ENCODE measurements around the gene CCNI.
"Not testable (repeated sequence)": the region's sequence is repeated elsewhere in the genome, so short reads cannot be mapped to it uniquely, and the experiment has no call there.

Gene CCNI

DNA sequence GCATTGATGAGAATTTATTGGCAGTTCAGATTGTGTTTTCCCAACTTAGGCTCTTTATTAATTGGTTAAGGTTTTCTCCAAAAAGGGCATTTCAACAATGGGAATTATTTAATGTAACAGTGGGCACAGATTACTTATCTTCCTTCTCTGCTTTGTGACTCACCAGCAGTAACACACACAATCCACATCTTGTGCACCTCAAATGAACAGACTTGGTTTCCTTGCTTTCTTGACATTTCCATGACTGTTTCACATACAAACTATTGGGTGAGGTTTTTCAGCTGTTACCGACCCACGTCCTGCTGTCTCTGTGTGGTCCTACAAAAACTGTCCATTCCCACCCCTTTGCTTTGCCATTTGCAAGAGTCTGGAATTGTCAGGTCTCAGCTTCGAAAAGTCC lies 38.1 kb downstream of the CCNI start:
- no peak for DNase-seq

DNA sequence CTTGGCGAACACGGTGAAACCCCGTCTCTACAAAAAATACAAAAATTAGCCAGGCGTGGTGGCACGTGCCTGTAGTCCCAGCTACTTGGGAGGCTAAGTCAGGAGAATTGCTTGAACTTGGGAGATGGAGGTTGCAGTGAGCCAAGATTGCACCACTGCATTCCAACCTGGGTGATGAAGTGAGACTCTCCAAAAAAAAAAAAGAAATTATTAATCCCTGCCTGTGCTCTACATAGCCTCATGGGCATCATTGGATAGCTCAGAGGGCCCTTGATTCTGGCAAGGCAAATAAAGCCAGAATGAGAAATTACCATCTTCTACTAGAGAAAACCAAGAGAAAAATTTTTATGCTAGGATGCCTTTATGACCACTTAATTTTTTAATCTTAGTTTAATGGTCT lies 38.6 kb downstream of the CCNI start:
- DNase-seq, result not testable (repeated sequence)

DNA sequence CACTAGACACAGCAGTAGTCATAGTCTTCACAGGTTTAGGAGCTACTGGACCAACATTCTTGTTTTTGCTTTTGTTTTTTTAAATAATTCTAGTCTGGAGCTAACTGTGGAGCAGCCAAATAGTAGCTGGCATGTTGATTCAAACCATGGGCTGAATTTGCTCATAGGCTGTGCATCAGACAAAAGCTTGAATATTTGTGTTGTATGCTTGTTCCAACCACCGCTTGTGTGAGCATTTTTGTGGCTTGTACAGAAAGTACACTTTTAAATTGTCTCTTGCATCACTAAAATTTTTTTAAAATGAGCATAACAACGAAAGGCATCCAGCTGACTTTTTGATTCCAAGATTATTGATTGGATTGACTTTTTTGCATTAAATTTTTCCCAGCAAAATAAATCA lies 39.6 kb downstream of the CCNI start:
- DNase-seq, result no peak

DNA sequence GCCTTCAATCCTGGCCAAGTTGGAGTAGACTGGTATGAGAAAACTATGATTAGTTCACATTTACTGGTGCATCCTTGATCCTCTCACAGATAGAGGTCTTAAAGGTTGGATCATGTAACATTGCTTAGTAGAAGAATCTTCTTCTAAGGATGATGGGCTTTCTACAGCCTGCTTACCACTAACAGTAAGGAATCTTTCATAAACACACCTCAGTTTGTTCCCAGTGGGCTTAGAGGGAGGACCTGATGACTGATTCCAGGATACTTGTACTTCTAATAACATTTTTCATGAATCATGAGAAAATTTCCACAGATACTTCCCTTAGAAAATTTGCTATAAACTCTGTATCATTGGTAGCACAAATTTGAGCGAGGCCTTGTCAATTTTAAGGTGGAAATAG lies 40.6 kb downstream of the CCNI start:
- no peak for DNase-seq

DNA sequence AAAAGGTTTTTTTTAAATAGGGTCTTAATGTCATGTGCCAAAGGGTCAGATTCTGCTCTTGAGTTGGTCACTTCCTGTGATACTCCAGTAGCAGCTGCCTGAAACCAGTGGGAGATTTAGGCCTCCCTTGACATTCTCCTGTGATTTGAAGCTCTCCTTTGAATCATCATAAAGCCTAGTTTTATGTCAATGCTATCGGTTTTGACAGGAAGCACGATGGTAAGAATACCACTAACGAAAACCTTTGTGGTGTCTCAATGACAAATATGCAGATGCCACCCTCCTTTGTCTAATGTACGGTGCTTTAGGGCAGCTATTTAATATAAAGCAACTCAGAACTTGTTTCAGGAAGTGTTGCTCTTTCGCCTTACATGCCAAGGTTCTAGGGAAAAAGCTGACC lies 44.2 kb downstream of the CCNI start:
- DNase-seq, result no peak

DNA sequence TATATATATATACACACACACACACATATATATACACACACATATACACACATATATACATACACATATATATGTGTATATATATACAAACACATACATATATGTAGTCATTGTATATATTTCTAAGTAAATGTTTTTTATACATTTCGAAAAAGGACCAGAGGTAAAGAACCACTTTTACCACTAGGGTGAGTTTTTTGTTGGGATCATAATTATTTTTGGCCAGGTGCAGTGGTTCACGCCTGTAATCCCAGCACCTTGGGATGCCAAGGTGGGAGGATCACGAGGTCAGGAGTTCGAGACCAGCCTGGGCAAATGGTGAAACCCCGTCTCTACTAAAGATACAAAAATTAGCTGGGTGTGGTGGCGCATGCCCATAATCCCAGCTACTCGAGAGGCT lies 46.0 kb downstream of the CCNI start:
- DNase-seq, result not testable (repeated sequence)

DNA sequence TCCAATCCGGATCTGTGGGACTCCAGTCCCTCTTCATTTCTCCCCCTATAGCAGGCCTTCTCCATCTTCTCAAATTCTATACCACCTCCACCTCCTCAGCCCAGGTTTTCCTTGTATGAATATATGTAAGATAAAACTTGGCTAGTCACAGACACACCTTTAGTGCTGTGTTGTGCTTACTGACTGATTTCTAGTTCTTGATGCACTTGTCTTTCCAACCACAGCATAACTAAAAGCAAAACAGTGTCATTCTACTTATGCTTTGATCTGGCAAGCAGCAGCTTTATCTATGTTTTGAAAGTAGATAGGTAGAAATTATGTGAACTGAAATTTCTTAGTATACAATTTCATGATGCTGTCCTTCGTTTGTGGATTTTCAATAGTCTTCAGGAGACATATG lies 47.5 kb downstream of the CCNI start:
- no peak for DNase-seq

DNA sequence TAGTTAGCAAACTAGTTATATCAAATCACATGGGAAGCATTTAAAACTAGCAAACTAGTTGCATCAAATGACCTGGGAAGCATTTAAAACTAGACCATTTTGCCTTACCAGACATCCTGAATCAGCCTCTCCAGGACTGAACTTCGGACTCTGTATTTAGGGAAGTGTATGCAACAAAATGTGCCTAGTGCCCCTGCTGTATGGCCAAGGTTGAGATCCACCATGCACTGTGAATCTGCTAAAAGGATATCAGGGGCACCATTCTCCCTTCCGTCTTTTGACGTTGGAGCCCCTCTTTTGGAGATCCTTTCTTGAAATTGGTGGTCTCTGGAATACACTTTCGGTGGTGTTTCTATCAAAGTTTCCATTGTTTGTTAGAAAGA lies 49.5 kb downstream of the CCNI start:
- no peak for DNase-seq

DNA sequence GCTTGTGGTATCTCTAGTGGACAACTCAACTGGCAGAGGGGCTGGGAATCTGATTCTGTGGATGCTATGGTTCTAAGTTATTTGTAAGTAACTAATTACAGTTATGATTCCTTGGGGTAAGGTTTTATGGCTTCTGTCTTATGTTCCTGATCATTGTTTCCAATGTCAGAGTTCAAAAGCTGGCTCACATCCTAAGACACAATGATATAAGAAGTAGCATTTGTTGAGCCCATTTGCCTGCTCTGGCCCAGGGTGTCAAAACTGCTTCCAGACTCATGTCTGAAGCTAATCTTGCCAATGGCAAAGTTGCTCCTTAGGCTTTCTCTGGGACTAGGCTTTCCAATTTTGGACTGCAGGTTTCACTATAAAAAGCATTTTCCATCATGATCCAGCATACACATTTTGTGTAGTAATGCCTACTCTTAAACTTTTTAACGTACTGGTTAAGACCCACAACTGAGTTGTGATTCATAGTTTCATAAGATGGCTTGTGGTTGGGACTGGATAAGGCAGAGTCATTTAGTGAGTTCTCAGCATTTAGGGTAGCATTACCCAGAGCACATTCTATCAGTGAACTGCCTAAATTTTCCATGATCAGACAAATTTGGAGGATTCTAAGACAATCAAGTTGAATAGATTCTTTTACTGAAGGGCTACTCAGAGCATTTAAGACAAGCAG lies 50.0 kb downstream of the CCNI start:
- no peak for DNase-seq

DNA sequence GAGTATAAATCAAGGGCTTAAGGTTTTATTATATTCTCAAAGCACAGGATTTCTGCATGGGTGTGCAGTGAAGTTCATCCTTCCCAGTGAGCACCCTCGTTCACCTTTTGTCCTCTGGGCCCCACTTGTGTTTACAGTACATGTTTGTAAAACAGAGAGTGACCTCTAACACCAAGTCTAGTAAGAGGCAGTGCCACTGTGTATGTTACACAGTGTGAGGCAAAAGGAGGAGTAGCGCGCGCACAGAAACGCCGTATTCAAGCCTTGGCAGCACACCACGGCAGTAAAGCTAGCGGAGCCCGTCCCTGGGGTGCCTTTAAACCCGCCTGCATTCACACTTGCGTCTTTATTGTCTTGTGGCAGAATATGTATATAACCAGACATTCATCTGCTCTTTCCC lies 51.9 kb downstream of the CCNI start:
- DNase-seq, result no peak

DNA sequence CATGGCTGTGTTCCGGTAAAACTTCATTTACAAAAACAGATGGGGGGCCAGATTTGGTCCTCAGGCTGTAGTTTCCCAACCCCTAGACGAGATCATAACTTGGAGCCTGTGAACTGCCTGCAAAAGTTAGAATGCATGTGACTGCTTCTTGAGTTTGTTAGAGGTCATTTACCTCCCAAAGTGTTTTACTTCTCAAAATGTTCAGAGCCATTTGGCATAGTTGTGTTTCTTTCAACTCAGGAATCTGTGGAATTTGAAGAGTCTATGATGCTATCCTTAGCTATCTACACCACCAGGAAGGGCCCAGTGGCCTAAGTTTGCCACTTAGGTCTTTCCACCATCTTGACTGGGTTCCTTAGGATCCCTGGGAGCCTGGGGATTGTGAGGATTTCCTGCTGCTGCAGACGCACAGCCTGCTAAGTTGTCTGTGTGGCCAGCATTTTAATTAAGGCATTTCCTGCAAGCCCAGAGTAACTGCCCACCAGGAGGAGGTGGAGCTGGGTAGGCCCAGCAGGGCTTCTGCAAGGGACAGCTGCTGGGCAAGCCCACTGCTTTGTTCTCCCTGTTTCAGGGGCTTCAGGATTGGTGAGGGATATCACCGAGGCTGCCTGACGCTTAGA lies 53.1 kb downstream of the CCNI start:
- no peak for DNase-seq

DNA sequence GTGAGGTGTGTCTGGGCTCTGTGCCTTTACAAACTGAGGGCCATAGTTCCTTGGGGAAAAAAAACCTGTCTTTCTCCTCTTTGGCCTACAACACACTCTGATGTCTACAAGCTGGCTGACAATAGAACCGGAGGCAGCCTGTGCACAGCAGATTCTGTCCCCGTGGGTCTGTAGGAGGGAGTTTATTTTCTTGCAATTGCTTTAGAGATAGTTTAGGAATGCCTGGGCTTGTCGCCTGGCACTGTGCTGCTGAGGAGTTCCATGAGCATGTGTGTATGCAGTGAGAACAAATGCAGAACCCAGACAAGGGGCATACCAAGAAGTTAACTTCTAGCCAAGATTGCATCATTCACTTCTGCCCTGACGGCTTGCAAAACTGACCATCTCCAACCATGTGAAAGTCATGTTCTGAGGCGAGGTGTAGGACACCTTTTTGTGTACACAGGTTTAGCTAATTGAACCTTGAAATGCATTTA lies 54.1 kb downstream of the CCNI start:
- DNase-seq, result no peak

DNA sequence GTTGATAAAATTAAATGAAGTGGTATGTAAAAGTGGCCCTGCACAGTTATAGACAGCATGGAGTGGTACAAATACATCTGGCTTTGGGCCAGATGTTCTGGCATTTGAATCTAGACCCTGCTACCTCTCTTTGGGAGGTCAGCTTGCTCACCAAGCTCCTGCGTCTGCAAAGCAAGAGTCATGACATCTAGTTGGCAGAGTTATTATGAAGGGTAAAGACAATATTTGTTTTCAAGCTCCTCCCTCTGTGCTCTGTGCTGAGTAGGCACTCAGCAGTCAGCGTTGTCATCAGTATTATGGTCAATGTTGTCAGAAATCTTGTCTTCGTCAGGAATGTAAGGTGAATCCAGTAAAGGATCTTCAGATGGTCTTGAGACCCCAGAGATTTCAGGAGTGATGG lies 55.8 kb downstream of the CCNI start:
- DNase-seq, result no peak

DNA sequence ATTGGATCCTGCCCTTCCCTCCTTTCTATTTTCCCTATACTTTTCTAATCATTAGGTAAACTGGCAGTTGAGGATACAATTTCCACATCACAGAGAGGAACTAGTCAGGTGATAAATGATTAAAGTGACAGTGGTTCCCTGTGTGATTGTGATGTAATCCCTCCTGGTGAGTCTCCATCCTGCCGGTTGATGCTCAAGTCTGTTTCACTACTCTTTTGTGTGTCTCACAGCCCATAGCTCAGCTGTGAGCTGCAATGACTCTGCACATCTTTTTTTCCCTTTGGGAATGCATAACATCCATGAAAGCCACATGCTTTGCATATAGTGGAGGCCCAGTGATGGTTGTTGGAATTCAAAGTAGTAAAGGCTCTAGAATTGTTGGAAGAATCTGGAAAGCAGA lies 60.4 kb downstream of the CCNI start:
- DNase-seq, result no peak

DNA sequence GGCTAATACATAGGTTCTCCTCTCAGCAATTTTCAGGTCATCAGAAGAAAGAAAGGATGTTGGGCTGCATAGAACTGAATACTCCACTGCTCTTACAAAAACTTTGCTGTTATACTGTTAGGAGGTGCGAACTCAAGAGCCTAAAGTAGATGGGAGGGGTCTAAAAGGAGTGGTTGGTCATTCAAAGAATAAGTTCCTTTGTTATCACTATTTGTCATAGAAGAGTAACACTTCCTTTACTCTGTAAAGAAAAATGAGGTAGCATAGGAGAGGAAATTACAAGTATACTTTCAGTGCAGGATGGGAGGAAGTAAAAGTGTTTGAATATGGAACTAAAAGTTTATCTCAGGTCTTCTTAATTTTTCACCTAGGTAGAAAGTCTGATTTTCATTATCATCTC lies 61.5 kb downstream of the CCNI start:
- DNase-seq, result no peak

DNA sequence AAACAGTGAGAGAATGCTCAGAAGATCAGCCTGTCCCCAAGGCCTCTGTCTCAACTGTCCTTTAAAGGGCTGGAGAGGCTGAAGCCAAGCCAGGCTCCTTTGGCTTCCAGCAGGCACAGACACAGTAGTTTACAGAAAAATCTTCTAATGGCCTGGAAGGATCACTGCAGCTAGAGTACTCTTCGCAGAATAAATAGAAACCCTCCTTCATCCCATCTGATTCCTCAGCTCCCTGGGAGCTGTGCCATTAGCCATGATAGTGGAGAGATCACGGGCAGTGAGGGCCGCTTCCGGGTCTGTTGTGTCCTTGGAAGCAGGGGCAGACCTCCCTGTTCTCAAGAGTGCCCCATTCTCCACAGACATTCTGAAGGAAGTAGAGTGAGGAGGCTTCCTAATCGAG lies 63.1 kb downstream of the CCNI start:
- no peak for DNase-seq

DNA sequence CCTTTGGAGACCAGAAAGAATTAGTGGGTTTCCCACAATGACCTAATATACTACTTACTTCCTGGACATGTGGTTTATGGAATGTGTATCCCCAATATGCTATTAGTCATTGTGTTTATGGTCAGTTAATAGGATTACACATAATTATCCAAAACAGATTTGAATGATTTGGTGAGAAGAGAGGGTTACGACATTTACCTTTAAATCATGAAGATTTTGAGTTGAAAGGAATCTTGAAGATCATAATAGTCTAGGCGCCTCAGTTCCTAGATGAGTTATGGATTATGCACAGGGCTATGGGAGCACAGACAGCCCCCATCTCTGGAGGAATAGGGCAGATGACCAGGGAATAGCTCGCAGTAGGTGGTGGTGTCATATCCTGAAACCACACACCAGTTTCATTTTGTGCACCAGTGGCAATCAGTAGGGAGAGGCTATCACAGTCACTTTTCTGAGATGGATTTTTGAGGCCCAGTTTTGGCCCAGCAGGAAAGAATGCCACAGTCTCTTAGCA lies 64.9 kb downstream of the CCNI start:
- DNase-seq, result no peak

DNA sequence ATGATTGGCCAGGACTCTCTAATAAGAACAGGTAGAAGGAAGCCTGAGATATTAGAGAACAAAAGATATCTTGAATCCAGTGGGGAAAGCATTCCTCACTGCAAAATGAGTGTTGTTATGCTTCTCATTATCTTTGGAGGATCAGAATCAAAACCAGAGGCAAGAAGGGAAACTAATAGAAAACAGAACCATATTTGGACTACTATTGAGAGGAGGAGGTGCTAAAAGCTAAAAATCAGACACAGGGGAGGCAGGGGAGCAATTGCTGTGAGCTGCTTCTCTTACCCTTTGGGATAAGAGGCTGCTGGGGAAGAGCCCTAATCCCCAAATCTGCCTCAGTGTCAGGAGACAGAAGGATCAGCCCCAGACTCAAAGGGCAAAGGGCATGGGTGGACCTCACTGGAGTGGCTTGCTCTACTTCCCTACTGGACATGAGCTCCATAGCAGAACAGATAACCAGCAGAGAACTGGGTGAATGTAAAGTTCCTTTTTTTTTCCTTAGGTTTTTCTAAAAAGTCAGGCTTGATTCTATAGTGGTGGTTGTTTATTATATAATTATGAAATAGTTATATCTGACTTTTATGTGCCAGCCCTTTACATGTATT lies 66.2 kb downstream of the CCNI start:
- no peak for DNase-seq

DNA sequence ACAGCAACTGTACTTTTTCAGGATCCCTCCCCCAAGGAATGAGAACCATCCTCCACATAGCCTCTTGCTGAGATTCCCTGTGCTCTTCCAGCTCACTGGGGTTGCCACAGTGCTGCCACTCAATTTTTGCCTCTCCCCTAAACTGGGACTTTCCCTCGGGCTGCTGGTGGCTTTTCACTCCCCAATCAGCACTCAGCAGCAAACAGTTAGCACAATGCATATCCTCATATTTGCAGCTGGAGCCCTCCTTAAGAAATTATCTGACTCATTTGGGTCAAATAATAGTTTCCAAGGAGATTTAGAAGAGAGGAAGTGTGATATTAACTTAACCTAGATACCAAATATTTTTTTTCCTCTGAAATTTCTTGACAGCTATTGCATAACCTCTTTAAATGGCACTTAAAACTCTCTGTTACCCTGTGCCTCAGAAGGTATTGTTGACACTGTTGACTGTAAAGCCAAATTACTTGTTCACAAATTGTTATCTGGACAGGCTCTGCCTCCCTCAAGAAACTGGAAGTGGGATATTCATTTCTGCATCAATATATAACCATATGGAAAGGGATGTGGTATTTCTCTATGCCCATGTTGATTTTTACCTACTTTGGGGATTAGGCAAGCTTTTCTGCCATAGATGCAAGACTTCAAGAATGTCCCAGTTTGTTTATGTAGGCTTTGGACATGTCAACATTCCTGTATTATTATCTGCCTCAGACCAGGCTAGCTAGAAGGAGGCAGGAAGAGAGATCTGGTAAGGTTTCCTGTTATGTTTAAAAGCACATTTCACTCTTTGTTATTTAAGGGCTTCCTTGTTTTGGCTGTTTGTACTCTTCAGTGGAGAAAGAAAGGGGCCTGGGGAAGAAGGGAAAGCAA lies 68.2 kb downstream of the CCNI start:
- no peak for DNase-seq

DNA sequence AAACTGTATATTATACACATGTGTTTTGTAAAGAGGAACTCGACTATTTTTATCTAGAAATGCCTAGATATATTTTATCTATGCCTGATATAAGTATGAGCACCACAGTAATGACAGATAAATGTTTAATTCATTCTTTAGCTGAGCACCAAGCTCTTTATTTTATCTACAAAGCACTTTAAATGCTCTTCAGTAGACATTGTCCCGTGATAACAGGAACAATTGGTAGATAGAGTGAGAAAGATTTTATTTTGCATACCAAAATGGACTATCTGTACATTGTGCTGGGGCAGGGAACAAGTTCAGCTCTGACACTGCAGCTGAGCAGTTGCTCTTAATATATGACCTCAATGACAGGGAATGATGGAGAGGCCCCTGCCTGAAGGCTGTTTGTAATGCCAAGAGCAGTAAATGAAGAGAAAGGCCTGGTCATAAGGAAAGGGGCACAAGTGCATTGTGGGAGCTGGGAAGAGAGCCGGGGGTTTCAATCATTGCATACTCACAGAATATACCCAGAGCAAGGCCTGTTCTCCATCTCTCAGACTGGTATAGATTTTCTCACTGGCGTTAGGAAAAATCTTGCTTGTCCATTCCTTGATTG lies 68.9 kb downstream of the CCNI start:
- no peak for DNase-seq

DNA sequence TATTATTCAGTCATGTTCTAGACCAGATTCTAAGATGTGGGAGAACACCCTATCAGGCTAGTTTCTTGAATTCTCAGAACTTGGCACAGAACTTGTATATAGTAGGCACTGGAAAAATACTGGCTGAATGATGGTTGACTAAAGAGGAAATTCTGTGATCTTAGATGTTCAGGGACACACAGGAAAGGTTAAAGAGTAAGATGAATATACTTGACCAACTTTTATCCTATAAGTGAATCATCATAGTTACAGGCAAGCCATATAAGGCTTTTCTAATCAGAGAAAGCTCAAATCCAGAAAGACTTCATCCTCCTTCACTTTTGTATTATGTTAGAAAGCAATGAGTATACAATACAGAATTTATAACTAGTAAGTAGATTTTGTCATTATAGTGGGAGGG lies 72.4 kb downstream of the CCNI start:
- DNase-seq, result no peak

DNA sequence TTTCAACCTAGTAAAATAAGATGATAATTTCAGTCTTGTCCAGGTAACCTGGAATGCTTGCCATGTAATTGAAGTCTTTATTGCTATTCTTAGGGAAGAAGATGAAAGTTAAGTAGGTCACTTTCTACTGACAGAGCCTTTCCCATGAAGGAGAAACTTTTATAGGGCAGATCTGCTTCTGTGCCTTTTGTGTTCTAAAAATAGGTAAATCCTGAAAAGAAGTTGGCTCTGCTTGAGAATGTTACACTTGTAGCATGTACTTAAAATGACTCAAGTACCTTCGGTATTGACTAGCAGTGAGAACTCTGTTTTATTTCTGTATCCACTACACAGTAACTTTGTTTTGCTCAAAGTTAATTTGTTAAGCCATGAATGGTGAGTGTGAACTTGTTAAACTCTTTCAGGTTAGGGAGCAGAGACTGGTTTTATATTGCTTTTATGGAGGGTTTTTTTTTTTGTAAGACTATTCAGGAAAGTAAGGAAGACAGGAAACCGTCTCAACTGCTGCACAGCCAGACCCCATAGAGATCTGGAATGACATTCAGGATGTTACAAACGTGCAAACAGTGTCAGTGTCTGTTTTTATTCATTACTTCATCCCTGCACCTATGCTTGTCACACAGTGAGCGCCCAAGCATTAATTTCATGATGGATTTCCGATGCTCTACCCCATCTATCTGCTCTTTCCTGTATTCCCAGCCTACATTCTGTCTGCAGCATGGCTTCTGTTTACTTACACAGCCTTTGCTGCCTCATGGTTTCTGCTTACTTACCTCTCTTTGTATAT lies 73.3 kb downstream of the CCNI start:
- no peak for DNase-seq

Measured in DMS 273 treated with DMSO at 0.1 percent for 48 hours (cell line).